ENCODE data around the gene SLC26A5.

GRCh38 chr7:103487419-103487818 is 41.4 kb upstream of the SLC26A5 start:
- TF ChIP-seq GATA2 (IDR thresholded peaks at IDR 0.05; ENCODE audit: low read depth, low read length) (no peak), GATA3 (IDR thresholded peaks at IDR 0.05; ENCODE audit: low read depth, low read length) (no peak)

All from SH-SY5Y (cell line).